Measurements from ENCODE around the gene HSF5. TPM values are rescaled to one million over a fixed set of nuclear protein-coding genes. Genes with fewer than 3 reads are reported as not detected.

Gene HSF5
- total and polyA plus RNA-seq, 2 of the 13 experiments (the other 11 are each of a cell fraction or from before 2014, with no cell fraction given), result not detected

- TF ChIP-seq FOXP4 (CRISPR knock-in tag; IDR thresholded peaks at IDR 0.05) (no peak; the same call in 1 of the 2 replicates), ZNF251 (CRISPR knock-in tag; IDR thresholded peaks at IDR 0.05) (0 out of 2 replicates have a peak, but pooled peaks have one; percentile 68), ZC3H13 (CRISPR knock-in tag; IDR thresholded peaks at IDR 0.05) (no peak), SRSF4 (IDR thresholded peaks at IDR 0.05; ENCODE audit: low read depth, low read length, poor library complexity, severe bottlenecking) (no peak), MXD3 (CRISPR knock-in tag; IDR thresholded peaks at IDR 0.05) (peak; percentile 61; the same call in 1 of the 2 replicates), ZFP91 (CRISPR knock-in tag; IDR thresholded peaks at IDR 0.05; ENCODE audit: borderline replicate concordance) (peak; percentile 76; the same call in 1 of the 2 replicates), ZNF605 (CRISPR knock-in tag; IDR thresholded peaks at IDR 0.05) (peak; percentile 80), SNAPC5 (CRISPR knock-in tag; IDR thresholded peaks at IDR 0.05; ENCODE audit: borderline replicate concordance) (no peak), CBX5 (CRISPR knock-in tag; IDR thresholded peaks at IDR 0.05; ENCODE audit: borderline replicate concordance) (no peak), KAT7 (CRISPR knock-in tag; IDR thresholded peaks at IDR 0.05; ENCODE audit: borderline replicate concordance) (no peak), ZNF121 (CRISPR knock-in tag; IDR thresholded peaks at IDR 0.05) (no peak), ZNF350 (CRISPR knock-in tag; IDR thresholded peaks at IDR 0.05; ENCODE audit: borderline replicate concordance, low read depth) (peak; percentile 92), ZNF256 (CRISPR knock-in tag; conservative IDR thresholded peaks at IDR 0.05) (no peak; the same call in 1 of the 2 replicates), CREM (IDR thresholded peaks at IDR 0.05) (peak; percentile 97), CREM (CRISPR knock-in tag; IDR thresholded peaks at IDR 0.05) (no peak), PCBP2 (optimal IDR thresholded peaks at IDR 0.05; ENCODE audit: low read depth, low read length, poor library complexity, severe bottlenecking) (no peak), SNAI1 (CRISPR knock-in tag; IDR thresholded peaks at IDR 0.05; ENCODE audit: borderline replicate concordance) (no peak), ZSCAN31 (CRISPR knock-in tag; IDR thresholded peaks at IDR 0.05; ENCODE audit: low read depth) (peak; percentile 63; the same call in 1 of the 2 replicates), BHLHE40 (IDR thresholded peaks at IDR 0.05; ENCODE audit: low read length) (no peak), NPAS2 (CRISPR knock-in tag; IDR thresholded peaks at IDR 0.05; ENCODE audit: borderline replicate concordance) (no peak), RXRA (CRISPR knock-in tag; IDR thresholded peaks at IDR 0.05) (0 out of 2 replicates have a peak, but pooled peaks have one; percentile 13), ELK4 (CRISPR knock-in tag; IDR thresholded peaks at IDR 0.05; ENCODE audit: borderline replicate concordance) (no peak), ZNF282 (IDR thresholded peaks at IDR 0.05; ENCODE audit: partially characterized antibody) (no peak), ZNF264 (CRISPR knock-in tag; IDR thresholded peaks at IDR 0.05) (no peak)
These were observed 29.9 kb upstream of the HSF5 start (continued) for GRCh38 chr17:58517928-58518609.

Measured in HepG2 (cell line).